Astrocyte (in vitro differentiated cells and primary cell): ENCODE data around the gene DHPS.

Experiments used
- EZH2 ChIP-seq: IDR thresholded peaks from 2 replicates; pipeline ENCODE4 v1.6.1; 2012; ENCODE audit warnings: mild to moderate bottlenecking, low read length, inconsistent platforms; ENCODE audit not compliant: insufficient read depth
- TF ChIP-seq, protein P1 (sequence below): IDR thresholded peaks from 2 replicates; pipeline ENCODE4 v1.5.1; 2011; ENCODE audit warnings: low read depth, mild to moderate bottlenecking, inconsistent platforms, low read length, moderate library complexity; ENCODE audit not compliant: insufficient read depth

GRCh38 chr19:12649941-12650340, 31.7 kb downstream of the DHPS start:
- TF ChIP-seq, protein P1, sequence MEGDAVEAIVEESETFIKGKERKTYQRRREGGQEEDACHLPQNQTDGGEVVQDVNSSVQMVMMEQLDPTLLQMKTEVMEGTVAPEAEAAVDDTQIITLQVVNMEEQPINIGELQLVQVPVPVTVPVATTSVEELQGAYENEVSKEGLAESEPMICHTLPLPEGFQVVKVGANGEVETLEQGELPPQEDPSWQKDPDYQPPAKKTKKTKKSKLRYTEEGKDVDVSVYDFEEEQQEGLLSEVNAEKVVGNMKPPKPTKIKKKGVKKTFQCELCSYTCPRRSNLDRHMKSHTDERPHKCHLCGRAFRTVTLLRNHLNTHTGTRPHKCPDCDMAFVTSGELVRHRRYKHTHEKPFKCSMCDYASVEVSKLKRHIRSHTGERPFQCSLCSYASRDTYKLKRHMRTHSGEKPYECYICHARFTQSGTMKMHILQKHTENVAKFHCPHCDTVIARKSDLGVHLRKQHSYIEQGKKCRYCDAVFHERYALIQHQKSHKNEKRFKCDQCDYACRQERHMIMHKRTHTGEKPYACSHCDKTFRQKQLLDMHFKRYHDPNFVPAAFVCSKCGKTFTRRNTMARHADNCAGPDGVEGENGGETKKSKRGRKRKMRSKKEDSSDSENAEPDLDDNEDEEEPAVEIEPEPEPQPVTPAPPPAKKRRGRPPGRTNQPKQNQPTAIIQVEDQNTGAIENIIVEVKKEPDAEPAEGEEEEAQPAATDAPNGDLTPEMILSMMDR: no peak
- TF ChIP-seq EZH2: no peak
